Stimulated activated CD8-positive, alpha-beta memory T cell treated with anti-CD3 and anti-CD28 coated beads, Interleukin-7, amount 100 ng/mL, for 1 hour (primary cell): ENCODE results near the gene M1AP.
A peak's percentile ranks its signal among the peaks of the same experiment; 100 is the strongest.
"Not testable (repeated sequence)": the region's sequence is repeated elsewhere in the genome, so short reads cannot be mapped to it uniquely, and the experiment has no call there.

Experiments used
- DNase-seq, 2 donors: peaks; one replicate each; pipeline ENCODE4 v3.0.0-alpha.2; 2020; ENCODE audit warnings: low read depth in 2 of 2

Gene M1AP

GRCh38 chr2:74566076-74566753, 81.9 kb downstream of the M1AP start:
- no peak for DNase-seq

GRCh38 chr2:74564222-74564621, 83.9 kb downstream of the M1AP start:
- DNase-seq: no peak

GRCh38 chr2:74562126-74562775, 85.9 kb downstream of the M1AP start:
- DNase-seq: no peak

- DNase-seq: not testable (repeated sequence)
Observed at GRCh38 chr2:74561022-74561421, 87.1 kb downstream of the M1AP start.

GRCh38 chr2:74560591-74560990, 87.5 kb downstream of the M1AP start:
- no peak for DNase-seq

GRCh38 chr2:74559912-74560311, 88.2 kb downstream of the M1AP start:
- DNase-seq: no peak

- DNase-seq: no peak
Observed at GRCh38 chr2:74558284-74559230, 89.6 kb downstream of the M1AP start.

- no peak for DNase-seq
Observed at GRCh38 chr2:74556831-74557370, 91.2 kb downstream of the M1AP start.

GRCh38 chr2:74556159-74556558, 92.0 kb downstream of the M1AP start:
- no peak for DNase-seq

GRCh38 chr2:74555610-74556103, 92.5 kb downstream of the M1AP start:
- DNase-seq: no peak

GRCh38 chr2:74554820-74555531, 93.2 kb downstream of the M1AP start:
- no peak for DNase-seq

GRCh38 chr2:74553892-74554819, 94.0 kb downstream of the M1AP start, which contains the start of the genes DOK1 and LOXL3:
Gene DOK1, plus strand, starts transcription at chr2:74554720. Its CDS starts 35 bp downstream, at chr2:74554755.
Gene LOXL3, minus strand, starts transcription at chr2:74553942. Its CDS starts 1,308 bp downstream, at chr2:74552634.
- DNase-seq: peak; percentile 59 to 67

- DNase-seq: no peak
Observed at GRCh38 chr2:74552914-74553811, 95.0 kb downstream of the M1AP start.

GRCh38 chr2:74551942-74552913, 95.9 kb downstream of the M1AP start:
- no peak for DNase-seq

GRCh38 chr2:74551530-74551929, 96.6 kb downstream of the M1AP start:
- DNase-seq: no peak

GRCh38 chr2:74550231-74550630, 97.9 kb downstream of the M1AP start:
- DNase-seq: no peak

- DNase-seq: no peak
Observed at GRCh38 chr2:74548900-74549826, 99.0 kb downstream of the M1AP start.
